ENCODE results near the gene APBB1. TPM values are rescaled to one million over a fixed set of nuclear protein-coding genes. Genes with fewer than 3 reads are reported as not detected.

APBB1 gene
- total RNA-seq, 1 donor from 2014 or later, result 50.4 TPM

DNA sequence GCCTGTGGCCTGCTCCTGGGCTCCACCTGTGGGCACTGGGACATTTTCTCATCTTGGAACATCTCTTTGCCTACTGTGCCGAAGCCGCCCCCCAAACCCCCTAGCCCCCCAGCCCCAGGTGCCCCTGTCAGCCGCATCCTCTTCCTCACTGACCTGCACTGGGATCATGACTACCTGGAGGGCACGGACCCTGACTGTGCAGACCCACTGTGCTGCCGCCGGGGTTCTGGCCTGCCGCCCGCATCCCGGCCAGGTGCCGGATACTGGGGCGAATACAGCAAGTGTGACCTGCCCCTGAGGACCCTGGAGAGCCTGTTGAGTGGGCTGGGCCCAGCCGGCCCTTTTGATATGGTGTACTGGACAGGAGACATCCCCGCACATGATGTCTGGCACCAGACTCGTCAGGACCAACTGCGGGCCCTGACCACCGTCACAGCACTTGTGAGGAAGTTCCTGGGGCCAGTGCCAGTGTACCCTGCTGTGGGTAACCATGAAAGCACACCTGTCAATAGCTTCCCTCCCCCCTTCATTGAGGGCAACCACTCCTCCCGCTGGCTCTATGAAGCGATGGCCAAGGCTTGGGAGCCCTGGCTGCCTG is 27.3 kb downstream of the APBB1 start:
- DNase-seq (ENCODE audit: low read depth), result no peak

DNA sequence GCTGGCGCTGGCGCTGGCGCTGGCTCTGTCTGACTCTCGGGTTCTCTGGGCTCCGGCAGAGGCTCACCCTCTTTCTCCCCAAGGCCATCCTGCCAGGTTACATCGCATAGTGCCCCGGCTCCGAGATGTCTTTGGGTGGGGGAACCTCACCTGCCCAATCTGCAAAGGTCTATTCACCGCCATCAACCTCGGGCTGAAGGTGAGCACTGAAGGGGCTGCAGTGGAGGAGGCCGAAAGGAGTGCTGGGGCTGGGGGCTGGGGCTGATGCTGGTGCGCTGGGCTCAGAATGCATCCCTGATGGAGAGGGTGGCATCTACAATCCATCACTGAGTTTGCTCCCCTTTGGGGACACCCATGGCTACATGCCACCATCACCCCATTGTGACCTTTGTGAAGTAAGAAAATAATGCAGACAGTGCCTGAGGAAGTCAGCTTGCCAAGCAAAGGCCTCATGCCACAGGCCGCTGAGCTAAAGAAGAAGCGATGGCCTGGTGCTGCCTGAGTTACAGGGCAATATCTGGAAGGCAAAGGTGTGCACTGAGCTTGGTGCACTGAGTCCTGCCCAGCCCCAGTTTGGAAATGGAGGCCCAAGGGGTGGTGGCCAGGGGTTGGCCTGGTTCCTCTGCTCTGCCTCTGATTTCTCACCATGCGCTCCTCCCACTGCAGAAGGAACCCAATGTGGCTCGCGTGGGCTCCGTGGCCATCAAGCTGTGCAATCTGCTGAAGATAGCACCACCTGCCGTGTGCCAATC is 28.0 kb downstream of the APBB1 start:
- no peak for DNase-seq (ENCODE audit: low read depth)

DNA sequence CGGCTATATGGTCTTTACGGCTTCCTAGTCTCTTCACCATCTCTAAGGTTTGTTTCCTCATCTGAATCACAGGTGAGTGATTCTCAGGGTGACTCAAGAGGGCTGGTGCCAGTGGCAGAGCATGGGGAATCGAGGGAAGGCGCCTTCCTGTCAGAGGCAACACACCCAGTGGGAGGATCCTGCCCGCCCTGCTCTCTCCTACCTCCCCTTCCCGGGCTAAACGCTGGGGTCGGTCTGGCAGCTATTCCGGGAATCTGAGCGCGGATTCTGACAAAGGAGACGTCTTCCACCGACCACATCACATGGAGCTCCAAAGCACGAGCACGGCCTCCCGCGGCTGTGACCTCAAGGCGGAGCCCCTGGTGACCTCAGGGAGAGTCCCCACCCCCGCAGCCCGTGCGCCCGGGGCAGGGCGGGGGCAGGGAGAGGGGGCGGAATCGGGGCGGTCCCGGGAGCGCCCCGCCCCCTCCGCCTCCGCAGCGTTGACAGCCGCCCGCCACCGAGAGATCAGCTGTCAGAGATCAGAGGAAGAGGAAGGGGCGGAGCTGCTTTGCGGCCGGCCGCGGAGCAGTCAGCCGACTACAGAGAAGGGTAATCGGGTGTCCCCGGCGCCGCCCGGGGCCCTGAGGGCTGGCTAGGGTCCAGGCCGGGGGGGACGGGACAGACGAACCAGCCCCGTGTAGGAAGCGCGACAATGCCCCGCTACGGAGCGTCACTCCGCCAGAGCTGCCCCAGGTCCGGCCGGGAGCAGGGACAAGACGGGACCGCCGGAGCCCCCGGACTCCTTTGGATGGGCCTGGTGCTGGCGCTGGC is 28.8 kb downstream of the APBB1 start, which contains the start of gene SMPD1:
Gene SMPD1, plus strand, starts transcription at position 570 of the 813 bp plus-strand sequence. Its CDS starts 125 bp downstream, at position 695.
- peak; percentile 92 for DNase-seq (ENCODE audit: low read depth)

DNA sequence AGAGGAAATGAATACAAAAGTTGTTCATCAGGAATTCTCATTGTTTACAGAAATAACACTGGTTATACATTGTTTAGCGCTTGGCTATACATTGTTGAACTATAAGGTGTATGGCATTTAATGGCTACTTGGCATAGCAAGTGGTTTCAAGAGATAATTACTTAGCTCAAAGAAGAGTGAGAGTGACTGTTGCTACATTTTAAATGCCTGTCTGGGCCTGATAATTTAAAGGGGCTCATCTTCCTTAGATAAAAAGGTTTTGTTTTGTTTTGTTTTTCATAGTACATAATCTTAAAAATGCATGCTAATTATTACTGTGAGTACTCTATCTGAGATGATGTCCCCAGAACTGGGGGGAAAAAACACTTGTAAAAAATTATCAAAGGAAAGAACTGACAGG is 30.1 kb downstream of the APBB1 start:
- DNase-seq (ENCODE audit: low read depth), result no peak

DNA sequence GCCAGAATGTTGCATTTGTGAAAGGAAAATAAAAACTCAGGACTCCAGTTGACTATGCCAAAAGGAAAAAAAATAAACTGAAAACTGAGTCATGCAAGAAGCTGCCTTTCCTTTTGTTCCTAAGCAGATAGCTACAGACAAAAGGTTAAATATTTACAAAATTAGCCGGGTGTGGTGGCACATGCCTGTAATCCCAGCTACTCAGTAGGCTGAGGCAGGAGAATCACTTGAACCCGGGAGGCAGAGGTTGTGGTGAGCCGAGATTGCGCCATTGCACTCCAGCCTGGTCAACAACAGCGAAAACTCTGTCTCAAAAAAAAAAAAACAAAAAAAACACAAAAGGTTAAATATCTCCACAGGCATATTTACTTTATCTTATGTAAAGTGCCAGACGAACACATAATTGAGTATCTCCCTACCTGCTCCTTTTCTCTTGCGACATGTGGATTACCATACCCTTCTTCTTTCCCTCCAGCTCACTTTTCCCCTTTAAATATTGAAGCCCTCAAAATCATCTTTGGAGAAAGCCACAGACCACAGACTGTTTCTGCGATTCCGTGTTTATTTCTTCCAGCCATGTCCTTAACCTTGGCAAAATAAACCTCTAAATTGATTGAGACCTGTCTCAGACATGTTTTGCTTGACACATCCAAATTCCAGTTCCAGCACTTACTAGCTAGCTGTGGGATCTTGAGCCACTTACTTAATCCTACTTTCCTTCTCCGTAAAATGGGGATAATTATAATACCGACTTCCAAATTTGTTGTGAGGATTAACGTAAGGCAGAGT is 30.9 kb downstream of the APBB1 start:
- DNase-seq (ENCODE audit: low read depth), result peak; percentile 96

DNA sequence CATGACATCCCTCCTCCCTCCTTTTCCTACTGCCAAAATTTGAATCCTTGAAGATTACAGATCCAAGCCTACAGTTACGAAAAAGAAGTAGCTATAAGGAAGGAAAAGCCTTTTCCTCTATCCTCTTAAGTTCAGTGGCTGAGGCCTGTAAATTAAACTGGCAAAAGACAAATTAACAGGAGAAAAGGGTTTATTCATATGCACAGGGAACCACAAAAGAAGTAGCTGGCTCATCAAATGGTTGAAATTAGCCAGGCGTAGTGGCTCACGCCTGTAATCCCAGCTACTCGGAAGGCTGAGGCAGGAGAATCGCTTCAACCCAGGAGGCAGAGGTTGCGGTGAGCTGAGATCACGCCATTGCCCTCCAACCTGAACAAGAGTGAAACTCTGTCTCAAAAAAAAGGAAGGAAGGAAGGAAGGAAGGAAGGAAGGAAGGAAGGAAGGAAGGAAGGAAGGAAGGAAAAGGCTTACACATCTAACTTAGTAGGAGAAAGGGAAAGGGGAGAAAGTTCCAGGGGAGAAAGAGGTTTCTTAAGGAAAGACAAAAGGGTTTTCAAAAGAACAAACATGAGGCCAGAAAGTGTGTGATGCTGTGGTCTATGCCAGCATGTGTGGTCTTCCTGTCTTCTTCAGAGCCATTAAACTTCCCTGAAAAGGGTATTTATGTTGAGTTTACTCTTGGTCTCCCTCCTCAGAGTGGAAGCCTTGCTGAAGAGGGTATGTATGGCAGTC is 33.7 kb downstream of the APBB1 start:
- no peak for DNase-seq (ENCODE audit: low read depth)

DNA sequence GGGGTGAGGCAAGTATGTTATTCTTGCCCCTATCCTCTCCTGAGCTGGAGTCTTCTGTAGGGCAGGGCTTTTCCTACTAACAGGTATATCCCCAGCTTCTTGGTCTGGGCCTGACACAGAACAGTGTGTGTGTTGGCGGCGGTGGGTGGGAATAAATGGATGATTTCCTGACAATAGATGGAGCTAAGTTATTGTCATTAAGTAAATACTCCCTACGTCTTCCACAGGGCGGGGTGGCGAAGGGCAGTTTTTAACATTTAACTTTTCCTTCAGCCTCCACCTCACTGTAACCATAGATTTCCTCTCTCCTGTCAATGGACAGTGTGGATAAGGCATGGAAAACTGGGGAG is 40.3 kb downstream of the APBB1 start:
- DNase-seq (ENCODE audit: low read depth), result no peak

DNA sequence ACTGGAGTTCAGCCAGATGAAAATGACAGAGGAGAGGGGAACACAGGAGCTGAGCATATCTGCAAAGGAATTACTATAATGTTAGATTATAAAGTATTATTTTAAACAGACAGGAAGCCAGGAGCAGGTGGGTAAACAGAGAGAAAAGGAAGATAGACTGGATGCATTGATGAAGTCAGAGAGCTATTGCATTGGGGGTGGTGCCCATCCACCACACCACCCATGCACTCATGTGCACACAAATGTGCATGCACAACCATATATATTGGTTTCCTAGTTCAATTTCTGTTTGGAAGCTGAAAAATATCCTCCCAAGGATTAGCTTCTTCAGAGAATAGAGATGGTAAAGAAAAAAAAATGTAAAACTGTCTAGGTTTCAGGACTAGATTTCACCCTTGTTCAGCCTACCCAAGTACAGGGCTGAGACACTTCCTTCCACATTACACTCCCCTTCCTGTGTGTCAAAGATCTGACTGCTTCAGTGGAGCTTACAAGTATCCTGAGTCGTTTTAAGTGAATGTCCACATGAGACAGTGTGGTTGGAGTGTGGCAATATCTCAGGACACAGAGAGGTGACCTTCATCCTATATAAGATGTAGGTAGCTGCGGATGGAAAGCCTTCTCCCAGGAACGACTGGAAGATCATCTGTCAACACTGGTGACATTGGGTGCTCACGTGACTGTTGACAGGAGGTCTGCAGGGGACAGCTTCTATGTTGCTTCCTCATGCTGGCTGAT is 40.8 kb downstream of the APBB1 start:
- no peak for DNase-seq (ENCODE audit: low read depth)

DNA sequence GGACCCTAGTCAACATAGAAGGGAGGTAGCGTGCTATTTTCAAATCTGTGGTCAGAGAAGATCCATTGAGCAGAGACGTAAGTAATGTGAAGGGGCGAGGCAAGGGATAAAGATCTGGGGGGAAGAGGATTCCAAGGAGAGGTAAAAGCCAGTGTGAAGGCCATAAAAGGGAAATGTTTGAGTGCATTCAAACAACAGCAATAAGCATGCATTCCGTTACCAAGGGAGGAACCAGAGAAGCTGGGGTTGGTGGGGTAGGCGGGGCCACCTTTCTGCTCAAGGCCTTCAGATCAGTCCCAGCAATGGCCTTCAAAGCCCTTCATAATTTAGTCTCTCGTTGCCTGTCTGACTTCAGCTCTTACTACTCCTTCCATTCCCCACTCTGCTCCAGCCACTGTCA is 47.1 kb downstream of the APBB1 start:
- no peak for DNase-seq (ENCODE audit: low read depth)

DNA sequence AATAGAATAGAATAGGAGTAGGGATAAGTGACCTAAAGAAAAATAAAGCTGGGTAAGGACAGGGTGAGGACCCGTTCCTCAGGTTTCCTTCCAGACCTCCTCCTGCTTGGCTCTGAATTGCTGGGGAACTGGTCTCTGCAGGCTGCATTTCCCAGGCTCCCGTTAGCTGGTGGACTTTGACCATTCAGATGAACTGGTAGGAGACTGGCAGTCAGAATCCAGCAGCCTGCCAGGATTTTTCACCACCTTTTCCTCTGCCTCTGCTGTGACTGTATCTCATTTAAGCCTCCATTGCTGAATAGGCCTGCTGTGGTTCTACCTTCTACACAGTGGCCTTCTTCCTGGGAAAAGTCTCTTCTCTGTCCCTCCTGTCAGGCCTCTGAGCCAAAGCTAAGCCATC is 53.2 kb downstream of the APBB1 start:
- DNase-seq (ENCODE audit: low read depth), result peak; percentile 48

DNA sequence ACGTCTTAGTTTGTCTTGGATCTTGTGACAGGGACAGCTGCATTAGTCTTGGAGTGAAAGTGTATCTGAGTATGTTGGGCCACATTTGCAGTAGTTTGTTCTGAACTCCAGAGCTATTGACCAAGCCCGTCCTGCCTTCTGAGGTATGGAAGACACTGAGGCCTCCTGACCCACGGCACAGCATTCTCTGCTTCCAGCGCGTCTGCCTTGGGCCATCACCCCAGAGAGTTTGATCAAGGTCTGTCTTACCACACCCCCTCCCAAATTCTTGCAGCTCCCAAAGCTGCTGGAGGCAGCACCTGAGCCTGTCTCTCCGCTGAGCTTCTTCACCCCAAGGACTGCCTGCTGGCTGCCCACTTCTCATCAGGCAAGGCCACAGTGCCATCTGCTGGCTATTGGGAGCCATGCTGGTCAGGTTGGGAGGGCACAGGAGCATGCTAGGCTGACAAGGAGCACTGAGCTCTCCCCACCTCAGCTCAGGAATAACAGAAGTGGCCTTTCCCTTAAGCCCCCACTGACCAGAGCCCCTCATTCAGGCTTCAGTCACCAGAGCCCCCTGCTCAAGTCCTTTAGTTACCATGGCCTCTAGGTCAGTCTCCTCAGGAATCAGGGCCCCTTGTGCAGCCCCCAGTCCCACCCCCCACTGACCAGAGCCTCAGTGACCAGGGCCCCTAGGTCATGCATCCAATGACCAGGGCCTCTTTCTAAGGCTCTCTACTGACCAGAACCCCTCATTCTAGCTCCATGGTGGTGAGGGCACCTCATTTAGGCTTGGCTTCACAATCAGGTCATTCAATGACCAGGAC is 55.8 kb downstream of the APBB1 start:
- DNase-seq (ENCODE audit: low read depth), result peak; percentile 69

DNA sequence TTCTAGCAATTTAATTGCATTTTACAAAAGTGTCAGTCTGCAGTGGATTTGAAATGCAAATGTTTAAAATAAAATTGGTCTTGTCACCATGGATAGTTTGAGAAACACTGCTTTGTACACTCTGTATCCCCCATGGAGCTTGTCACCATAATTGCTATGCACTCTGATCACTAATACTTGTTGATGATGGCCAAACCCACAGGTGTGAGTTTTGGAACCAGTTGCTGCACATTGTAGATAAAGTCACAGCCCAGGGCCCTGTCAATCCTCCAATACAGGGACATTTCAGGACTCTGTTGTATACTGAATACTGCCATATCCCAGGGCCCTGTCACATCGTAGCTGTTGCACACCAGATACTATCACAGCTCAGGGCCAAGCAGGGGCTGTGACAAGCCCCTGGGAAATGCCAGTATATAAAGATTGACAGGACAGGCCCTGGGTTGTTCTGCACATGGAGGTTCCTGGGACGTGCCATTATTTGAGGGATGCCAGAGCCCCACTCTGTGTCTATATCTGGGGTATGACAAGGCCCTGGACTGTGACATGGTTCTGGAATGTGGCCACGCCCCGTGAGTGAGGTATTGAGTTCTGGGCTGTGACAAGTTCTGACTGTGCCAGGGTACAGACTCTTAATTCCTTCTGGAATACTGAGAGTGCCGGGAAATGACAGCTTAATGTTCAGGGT is 56.6 kb downstream of the APBB1 start:
- no peak for DNase-seq (ENCODE audit: low read depth)

DNA sequence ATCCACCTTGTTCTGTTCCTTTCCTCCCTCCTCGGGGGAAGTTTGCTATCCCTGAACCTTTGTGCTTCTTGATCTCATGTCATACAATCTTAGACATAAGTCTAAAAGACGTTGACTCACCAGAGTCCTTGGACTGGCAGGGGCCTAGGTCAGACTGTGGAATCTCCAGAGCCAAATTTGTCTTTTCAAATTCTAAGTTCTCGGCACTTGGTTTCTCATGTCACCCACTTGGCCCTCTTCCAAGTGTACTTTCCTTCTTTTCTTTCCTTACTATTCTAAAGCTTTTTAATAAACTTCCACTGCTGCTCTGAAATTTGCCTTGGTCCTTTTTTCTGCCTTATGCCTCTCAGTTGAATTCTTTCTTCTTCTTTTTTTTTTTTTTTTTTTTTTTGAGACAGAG is 58.7 kb downstream of the APBB1 start:
- DNase-seq (ENCODE audit: low read depth), result peak; percentile 9

DNA sequence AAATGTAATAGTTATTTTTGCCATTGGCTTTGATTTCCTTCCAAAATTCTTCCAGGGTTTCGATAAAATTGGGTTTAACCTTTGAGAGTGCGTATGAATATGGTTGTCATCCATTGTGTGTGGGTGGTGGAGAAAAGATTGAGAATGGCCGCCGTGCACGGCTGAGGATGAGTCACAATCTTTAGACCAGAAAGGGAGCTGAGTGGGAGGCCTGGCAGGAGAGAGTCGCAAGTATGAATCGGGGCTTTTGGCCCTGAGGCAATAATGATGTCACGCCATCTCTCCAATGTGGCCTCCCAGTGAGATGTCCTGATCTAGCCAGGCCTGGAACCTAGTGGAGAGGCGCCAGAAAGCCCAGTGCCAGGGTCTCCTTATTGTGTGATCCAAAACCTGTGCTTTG is 61.7 kb downstream of the APBB1 start:
- peak; percentile 89 for DNase-seq (ENCODE audit: low read depth)

DNA sequence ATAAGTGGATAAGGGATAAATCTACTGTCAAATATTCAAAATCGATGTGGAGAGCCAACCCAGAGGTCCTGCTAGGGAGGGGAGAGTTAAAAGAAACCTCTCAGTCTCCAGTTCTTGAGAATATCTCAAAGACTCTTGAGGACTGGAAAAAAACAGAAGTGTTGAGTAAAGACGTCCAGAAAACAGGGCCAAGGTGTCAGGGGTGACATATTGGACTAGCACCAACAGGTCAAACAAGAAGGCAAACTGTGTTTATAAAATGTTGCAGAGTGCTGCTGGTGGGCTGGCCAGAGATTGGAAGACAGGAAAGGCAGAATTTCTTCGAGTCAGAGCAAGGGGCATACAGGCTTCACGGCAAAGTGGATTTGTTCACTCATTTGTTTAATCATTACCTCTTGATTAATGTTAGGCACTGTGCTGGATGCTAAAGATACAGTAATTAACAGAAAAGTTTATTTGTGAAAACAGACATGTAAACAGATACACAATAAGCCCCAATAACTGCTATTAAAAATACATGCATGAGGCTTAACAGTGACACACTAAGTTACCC is 62.3 kb downstream of the APBB1 start:
- DNase-seq (ENCODE audit: low read depth), result peak; percentile 67

DNA sequence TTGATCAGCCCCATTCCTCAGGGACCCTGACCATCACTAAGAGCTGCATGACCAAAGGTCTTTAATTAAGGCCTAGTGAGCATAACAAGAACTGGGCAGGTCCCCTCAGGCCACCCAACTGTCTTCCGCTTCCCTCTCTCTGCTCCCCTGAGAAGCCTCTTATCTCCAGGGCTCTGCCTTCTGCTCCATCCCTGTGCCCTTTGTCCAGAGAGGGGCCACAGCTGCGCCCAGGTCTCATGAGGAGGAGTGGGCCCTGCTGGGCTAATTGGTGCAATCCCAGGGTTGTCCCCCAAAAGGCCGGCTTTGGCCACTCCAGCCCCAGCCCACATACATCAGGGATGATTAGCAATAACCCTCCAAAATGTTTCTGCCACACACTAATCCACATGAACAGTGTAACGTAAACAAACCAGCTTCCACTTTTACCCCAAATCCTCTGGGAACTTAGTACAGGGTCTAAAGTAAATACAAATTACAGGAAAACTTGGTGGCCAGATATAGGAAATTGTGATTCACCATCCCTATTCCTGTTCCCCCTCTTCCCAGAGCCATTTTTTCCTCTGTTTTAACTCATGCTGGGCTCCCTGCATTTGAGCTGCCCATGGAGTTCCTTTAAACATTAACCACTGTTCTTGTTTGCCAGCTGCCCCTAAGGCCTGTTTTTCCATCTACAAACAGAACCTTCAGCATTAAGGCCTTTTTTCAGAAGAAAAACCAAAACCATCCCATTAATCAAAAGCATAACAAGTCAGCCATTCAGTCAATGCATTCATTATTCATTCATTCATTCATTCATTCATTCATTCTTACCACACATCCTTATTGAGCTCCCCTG is 64.0 kb downstream of the APBB1 start:
- peak; percentile 89 for DNase-seq (ENCODE audit: low read depth)

DNA sequence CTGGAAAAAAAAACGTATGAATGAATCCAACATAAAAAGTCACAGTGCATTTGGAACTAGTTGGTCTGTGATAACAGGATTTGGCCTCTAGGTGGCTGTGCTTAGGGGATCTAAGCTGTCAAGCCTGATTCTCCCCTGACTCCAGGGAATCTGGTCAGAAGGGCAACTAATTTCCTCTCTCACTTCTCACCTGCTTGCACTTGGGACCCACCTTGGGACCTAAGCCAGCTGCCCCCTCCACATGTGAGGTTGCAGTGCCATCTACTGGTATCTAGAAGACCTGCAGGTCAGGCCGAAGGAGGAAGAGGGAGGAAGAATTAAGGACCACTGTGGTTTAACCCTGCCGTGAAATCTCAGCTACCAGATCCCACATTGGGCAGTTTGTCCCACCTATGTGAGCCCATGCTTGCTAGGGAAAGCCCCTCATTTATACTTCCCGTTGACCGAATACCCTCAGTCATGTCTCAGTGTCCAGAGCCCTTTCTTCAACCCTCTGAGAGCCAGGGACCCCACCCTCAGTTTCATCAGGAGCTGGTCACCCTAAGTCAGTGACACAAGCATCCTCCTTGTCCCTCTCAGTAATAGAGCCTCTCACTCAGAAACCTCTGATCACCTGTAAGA is 65.4 kb downstream of the APBB1 start:
- DNase-seq (ENCODE audit: low read depth), result peak; percentile 77
